ENCODE measurements around the gene SEMA5B.

Gene SEMA5B

GRCh38 chr3:123058505-123058904 lies 30.9 kb upstream of the SEMA5B start:
- no peaks in the 10 kb centered on the region for H3K79me2 ChIP-seq (ENCODE audit: low read length)
- TF ChIP-seq EZH2 (optimal IDR thresholded peaks at IDR 0.05; ENCODE audit: low read depth, low read length) (no peak), CTCF (IDR thresholded peaks at IDR 0.05; ENCODE audit: low read length) (no peak), EZH2phosphoT487 (IDR thresholded peaks at IDR 0.05; ENCODE audit: low read length) (no peak)
- no peak overlapping the region for H3K4me2 ChIP-seq (ENCODE audit: low read depth, low read length)
- no peaks in the 10 kb centered on the region for H3K4me1 ChIP-seq (ENCODE audit: low read length)
- DNase-seq = no peak
- H3K9me3 ChIP-seq (replicated peaks; ENCODE audit: insufficient read depth, low read length) = no peaks in the 10 kb centered on the region
- H3K36me3 ChIP-seq (replicated peaks; ENCODE audit: insufficient read depth, low read length) = no peaks in the 10 kb centered on the region
- no peak overlapping the region for H2AFZ ChIP-seq (ENCODE audit: low read length)
- H3K4me3 ChIP-seq (ENCODE audit: low read length) = no peak overlapping the region
- H4K20me1 ChIP-seq (ENCODE audit: insufficient read depth, low read length) = no peaks in the 10 kb centered on the region
- no peak overlapping the region for H3K9ac ChIP-seq (ENCODE audit: low read length)
- no peak overlapping the region for H3K27ac ChIP-seq (ENCODE audit: low read length)
- no peaks in the 10 kb centered on the region for H3F3A ChIP-seq (ENCODE audit: insufficient read depth, low read length)
- no peaks in the 10 kb centered on the region for H3K9me2 ChIP-seq (replicated peaks; ENCODE audit: insufficient read depth, low read length)
- H3K27me3 ChIP-seq (replicated peaks; ENCODE audit: insufficient read depth, low read length) = no peaks in the 10 kb centered on the region

- no peak overlapping the region for H3K4me2 ChIP-seq (ENCODE audit: low read depth, low read length)
- H2AFZ ChIP-seq (ENCODE audit: low read length) = no peak overlapping the region
- H3K9me3 ChIP-seq (replicated peaks; ENCODE audit: insufficient read depth, low read length) = no peaks in the 10 kb centered on the region
- no peak overlapping the region for H3K9ac ChIP-seq (ENCODE audit: low read length)
- H3K9me2 ChIP-seq (replicated peaks; ENCODE audit: insufficient read depth, low read length) = no peaks in the 10 kb centered on the region
- H3K27me3 ChIP-seq (replicated peaks; ENCODE audit: insufficient read depth, low read length) = no peaks in the 10 kb centered on the region
- H3K79me2 ChIP-seq (ENCODE audit: low read length) = no peaks in the 10 kb centered on the region
- H3K4me1 ChIP-seq (ENCODE audit: low read length) = no peaks in the 10 kb centered on the region
- H4K20me1 ChIP-seq (ENCODE audit: insufficient read depth, low read length) = no peaks in the 10 kb centered on the region
- no peak overlapping the region for H3K27ac ChIP-seq (ENCODE audit: low read length)
- H3K36me3 ChIP-seq (replicated peaks; ENCODE audit: insufficient read depth, low read length) = no peaks in the 10 kb centered on the region
- DNase-seq = no peak
- no peaks in the 10 kb centered on the region for H3F3A ChIP-seq (ENCODE audit: insufficient read depth, low read length)
- no peak overlapping the region for H3K4me3 ChIP-seq (ENCODE audit: low read length)
- no peak for TF ChIP-seq EZH2 (optimal IDR thresholded peaks at IDR 0.05; ENCODE audit: low read depth, low read length)
- TF ChIP-seq CTCF (IDR thresholded peaks at IDR 0.05; ENCODE audit: low read length) = no peak
- TF ChIP-seq EZH2phosphoT487 (IDR thresholded peaks at IDR 0.05; ENCODE audit: low read length) = no peak
Measured at GRCh38 chr3:123055352-123055751, 27.8 kb upstream of the SEMA5B start.

GRCh38 chr3:123054931-123055330 lies 27.4 kb upstream of the SEMA5B start:
- DNase-seq = no peak
- TF ChIP-seq EZH2phosphoT487 (IDR thresholded peaks at IDR 0.05; ENCODE audit: low read length) (no peak), EZH2 (optimal IDR thresholded peaks at IDR 0.05; ENCODE audit: low read depth, low read length) (no peak), CTCF (IDR thresholded peaks at IDR 0.05; ENCODE audit: low read length) (no peak)
- Histone ChIP-seq H3F3A (ENCODE audit: insufficient read depth, low read length) (no peaks in the 10 kb centered on the region), H3K9ac (ENCODE audit: low read length) (no peak overlapping the region), H2AFZ (ENCODE audit: low read length) (no peak overlapping the region), H3K36me3 (replicated peaks; ENCODE audit: insufficient read depth, low read length) (no peaks in the 10 kb centered on the region), H3K9me3 (replicated peaks; ENCODE audit: insufficient read depth, low read length) (no peaks in the 10 kb centered on the region), H3K4me2 (ENCODE audit: low read depth, low read length) (no peak overlapping the region), H3K9me2 (replicated peaks; ENCODE audit: insufficient read depth, low read length) (no peaks in the 10 kb centered on the region), H3K4me1 (ENCODE audit: low read length) (no peaks in the 10 kb centered on the region), H4K20me1 (ENCODE audit: insufficient read depth, low read length) (no peaks in the 10 kb centered on the region), H3K79me2 (ENCODE audit: low read length) (no peaks in the 10 kb centered on the region), H3K4me3 (ENCODE audit: low read length) (no peak overlapping the region), H3K27me3 (replicated peaks; ENCODE audit: insufficient read depth, low read length) (no peaks in the 10 kb centered on the region), H3K27ac (ENCODE audit: low read length) (no peak overlapping the region)

Data from MM.1S (cell line).